HCT116 (cell line): ENCODE results near the gene MCM9.

Experiments
- CTCF ChIP-seq, 3 experiments: fragments of 200-600 bp in 1 of 3; sonication (generic) in 1 of 3; IDR thresholded peaks in 2 of 3; conservative IDR thresholded peaks in 1 of 3; 2 replicates each; pipeline ENCODE4 v1.5.1; 2012 to 2017; ENCODE audit warnings: low read depth in 2 of 3, low read length in 2 of 3, antibody characterized with exemption in 1 of 3, borderline replicate concordance in 1 of 3, control low read depth in 1 of 3, mild to moderate bottlenecking in 1 of 3, mixed read lengths in 1 of 3, mixed run types in 1 of 3, moderate library complexity in 1 of 3; ENCODE audit not compliant: insufficient read depth in 1 of 3
- EZH2phosphoT487 ChIP-seq: fragments of 200-600 bp; IDR thresholded peaks from 2 replicates; pipeline ENCODE4 v1.6.1; 2018; ENCODE audit warnings: antibody characterized with exemption, borderline replicate concordance
- POLR2AphosphoS5 ChIP-seq: IDR thresholded peaks from 2 replicates; pipeline ENCODE4 v1.6.1; 2011; ENCODE audit warnings: mild to moderate bottlenecking, low read depth, low read length, moderate library complexity

- TF ChIP-seq CTCF (IDR thresholded peaks at IDR 0.05 in 2 of 3, conservative IDR thresholded peaks at IDR 0.05 in 1 of 3; ENCODE audit: borderline replicate concordance in 1 of 3, insufficient read depth in 1 of 3, low read depth in 2 of 3, low read length in 2 of 3) (no peak), EZH2phosphoT487 (no peak), POLR2AphosphoS5 (no peak)
Measured at GRCh38 chr6:118844915-118845314, 90.0 kb downstream of the MCM9 start.
